ES-I3 (cell line): ENCODE measurements around the gene GET3.
"Not testable (repeated sequence)": the region's sequence is repeated elsewhere in the genome, so short reads cannot be mapped to it uniquely, and the experiment has no call there.

Experiments used
- H3K36me3 ChIP-seq: 2 replicates; pipeline ENCODE4 v1.6.1; 2013; ENCODE audit warnings: mild to moderate bottlenecking, low read length, control low read depth, moderate library complexity; ENCODE audit not compliant: insufficient read depth
- H3K4me1 ChIP-seq: 2 replicates; pipeline ENCODE4 v1.6.1; 2013; ENCODE audit warnings: mild to moderate bottlenecking, control low read depth, low read length; ENCODE audit not compliant: insufficient read depth
- H3K9ac ChIP-seq: 2 replicates; pipeline ENCODE4 v1.6.1; 2013; ENCODE audit warnings: low read depth, mild to moderate bottlenecking, low read length, moderate library complexity
- H3K9me3 ChIP-seq: 2 replicates; pipeline ENCODE4 v1.6.1; 2013; ENCODE audit warnings: mild to moderate bottlenecking, low read length, moderate library complexity; ENCODE audit not compliant: control insufficient read depth, insufficient read depth

GET3 gene

DNA sequence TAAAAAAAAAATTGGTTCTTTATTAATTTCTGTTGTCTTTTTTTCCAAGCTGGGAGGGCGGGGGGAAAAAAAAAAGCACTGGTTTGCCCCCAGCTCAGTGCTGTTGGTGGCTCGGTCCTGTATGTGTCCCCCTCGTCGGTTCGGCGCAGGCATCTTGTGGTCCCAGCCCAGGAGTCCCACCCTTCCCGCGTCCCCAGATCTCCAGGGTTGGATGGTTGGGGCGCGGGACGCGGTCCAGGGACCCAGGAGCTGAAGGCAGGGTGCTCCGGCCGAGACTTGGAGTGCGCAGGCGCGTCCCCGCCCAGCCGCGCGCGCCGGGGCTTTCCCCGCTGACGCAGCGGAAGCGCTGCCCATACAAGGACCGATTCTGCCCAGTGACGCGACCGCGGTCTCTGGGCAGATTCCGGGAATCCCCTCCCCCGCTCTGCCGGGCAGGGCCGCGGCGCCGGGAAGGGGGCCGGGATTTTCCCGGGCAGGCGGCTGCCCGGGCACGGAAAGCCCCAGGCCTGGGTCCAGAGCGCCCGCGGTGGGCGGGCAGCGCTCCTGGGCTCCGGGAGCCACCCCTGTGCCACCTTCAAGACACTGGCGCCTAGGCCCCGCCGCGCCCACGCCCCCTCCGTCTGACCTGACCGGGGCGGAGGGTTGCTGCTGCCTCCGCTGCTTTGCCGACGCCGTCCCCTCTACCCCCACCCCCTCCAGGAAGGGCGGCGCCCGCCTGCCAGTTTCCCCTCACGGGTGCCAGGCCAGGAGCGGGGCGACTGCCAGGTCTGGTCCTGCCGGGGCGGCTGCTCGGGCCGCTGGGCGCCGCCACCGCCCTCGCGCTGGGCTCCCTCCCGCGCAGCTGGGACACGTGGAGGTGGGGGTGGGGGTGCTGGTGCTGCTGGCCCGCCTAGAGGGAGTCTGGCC, 56.2 kb downstream of the GET3 start:
- Histone ChIP-seq H3K9me3 (no peaks in the 10 kb centered on the region), H3K9ac (peak overlapping the region; percentile 67), H3K36me3 (no peaks in the 10 kb centered on the region), H3K4me1 (peaks cover 11% of the 10 kb centered on the region; the same call in 1 of the 2 replicates)

DNA sequence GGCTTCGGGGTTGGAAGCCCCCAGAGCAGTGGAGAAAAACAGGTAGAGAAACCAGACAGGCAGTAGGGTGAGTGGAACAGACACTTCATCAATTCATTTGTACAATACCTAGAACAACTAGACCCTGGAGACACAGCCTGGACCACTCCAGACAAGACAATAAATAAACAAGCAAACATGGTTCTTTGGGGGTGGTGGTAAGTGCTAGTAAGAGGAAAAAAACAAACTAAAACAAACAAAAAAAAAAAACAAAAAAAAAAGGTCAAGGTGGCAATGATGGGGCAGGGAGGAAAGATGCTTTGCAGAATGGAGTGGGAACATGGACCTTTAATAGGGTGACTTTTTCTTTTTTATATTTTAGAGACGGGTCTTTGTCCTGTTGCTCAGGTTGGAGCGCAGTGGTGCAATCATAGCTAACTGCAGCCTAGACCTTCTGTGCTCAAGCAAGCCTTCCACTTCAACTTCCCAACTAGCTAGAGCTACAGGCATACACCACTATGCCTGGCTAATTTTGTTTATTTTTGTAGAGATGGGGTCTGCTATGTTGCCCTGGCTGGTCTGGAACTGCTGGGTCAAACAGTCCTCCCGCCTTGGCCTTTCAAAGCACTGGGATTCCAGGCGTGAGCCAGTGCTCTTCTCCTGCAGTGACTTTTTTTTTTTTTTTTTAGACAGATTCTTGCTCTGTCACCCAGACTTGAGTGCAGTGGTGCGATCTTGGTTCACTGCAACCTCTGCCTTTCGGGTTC, 57.1 kb downstream of the GET3 start:
- no peaks in the 10 kb centered on the region for H3K36me3 ChIP-seq
- H3K9ac ChIP-seq: peak overlapping the region; percentile 67
- peaks cover 7% of the 10 kb centered on the region; the same call in 1 of the 2 replicates for H3K4me1 ChIP-seq
- no peaks in the 10 kb centered on the region for H3K9me3 ChIP-seq

DNA sequence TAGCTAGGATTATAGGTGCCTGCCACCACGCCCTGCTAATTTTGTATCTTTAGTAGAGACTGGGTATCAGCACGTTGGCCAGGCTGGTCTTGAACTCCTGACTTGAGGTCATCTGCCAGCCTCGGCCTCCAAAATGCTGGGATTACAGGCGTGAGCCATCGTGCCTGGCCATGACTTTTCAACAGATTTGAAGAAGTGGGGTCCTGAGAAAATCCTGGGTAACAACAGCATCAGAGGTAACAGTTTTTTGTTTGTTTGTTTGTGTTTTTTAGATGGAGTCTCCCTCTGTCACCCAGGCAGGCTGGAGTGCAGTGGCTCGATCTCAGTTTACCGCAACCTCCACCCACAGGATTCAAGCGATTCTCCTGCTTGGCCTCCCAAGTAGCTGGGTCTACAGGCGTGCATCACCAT, 57.7 kb downstream of the GET3 start:
- H3K9ac ChIP-seq: no peak overlapping the region
- H3K9me3 ChIP-seq: no peaks in the 10 kb centered on the region
- H3K4me1 ChIP-seq: peaks cover 7% of the 10 kb centered on the region; the same call in 1 of the 2 replicates
- no peaks in the 10 kb centered on the region for H3K36me3 ChIP-seq

DNA sequence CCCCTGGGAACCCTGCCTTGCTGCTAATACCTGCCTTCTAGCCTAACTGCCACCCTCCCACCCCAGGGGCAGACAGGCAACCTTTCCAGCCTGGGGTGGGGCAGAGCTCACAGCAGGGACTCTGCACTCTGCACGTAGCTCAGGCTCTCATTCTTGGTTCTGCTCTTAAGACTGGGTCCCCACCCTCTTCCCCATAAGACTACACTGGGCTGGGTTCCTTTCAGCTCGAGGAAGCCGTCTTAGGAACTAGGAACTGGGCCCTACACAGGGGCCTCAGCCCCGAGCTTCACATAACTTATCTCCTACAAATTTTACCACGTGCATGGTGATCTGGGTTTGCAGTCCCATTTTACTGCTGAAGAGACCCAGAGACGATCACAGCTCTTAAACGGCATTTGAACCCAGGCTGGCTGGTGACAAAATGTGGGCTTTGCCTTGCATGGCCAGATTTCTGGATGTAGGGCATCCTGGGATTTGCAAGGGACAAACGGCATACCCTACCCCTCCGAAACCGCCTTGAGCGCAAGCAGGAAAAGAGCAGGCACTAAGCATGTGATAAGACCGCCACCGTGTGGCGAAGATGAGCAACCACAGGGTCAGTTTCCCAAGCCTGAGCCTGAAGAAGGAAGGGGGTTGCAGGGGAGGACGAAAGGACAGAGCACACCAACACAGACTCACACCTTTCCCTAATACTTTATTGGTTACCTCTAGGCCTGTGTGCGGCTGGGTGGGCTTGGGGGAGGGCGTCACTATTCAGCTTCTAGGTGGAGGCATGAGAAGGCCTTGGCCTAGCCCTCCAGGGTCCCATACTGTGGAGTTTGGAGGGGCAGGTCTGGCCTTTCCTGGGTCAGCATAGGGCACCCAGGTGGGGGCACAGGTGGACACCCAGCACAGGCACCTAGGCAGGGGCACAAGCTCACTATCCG, 59.1 kb downstream of the GET3 start:
- no peaks in the 10 kb centered on the region for H3K9me3 ChIP-seq
- H3K9ac ChIP-seq: no peak overlapping the region
- H3K4me1 ChIP-seq: peaks cover 7% of the 10 kb centered on the region; the same call in 1 of the 2 replicates
- no peaks in the 10 kb centered on the region for H3K36me3 ChIP-seq

DNA sequence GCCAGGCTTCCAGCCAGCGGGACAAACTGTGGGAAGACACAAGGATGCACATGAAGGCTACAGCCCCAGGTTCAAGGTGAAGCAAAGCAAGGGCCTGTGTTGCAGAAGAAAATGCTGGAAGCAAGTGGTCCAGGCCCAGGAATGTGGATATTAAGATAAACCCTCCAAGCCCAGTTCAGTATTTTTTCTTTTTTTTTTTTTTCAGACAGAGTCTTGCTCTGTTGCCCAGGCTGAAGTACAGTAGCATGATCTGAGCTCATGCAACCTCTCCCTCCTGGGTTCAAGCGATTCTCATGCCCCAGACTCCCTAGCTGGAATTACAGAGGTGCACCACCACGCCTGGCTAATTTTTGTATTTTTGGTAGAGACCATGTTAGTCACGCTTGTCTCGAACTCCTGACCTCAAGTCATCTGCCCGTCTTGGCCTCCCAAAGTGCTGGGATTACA, 59.9 kb downstream of the GET3 start:
- Histone ChIP-seq H3K36me3 (no peaks in the 10 kb centered on the region), H3K4me1 (peaks cover 7% of the 10 kb centered on the region; the same call in 1 of the 2 replicates), H3K9me3 (no peaks in the 10 kb centered on the region), H3K9ac (no peak overlapping the region)

DNA sequence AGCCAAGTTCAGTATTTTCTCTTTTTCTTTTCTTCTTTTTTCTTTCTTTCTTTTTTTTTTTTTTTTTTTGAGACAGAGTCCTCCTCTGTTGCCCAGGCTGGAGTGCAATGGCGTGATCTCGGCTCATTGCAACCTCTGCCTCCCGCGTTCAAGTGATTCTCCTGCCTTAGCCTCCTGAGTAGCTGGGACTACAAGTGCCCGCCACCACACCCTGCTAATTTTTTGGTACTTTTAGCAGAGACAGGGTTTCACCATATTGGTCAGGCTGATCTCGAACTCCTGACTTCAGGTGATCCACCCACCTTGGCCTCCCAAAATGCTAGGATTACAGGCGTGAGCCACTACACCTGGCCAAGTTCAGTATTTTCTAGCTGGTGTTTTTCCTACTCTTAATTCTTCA, 60.3 kb downstream of the GET3 start:
- H3K4me1 ChIP-seq, H3K9ac ChIP-seq, H3K9me3 ChIP-seq, H3K36me3 ChIP-seq: not testable (repeated sequence)
